ENCODE data around the gene WNK3.
"Not testable (repeated sequence)": the region's sequence is repeated elsewhere in the genome, so short reads cannot be mapped to it uniquely, and the experiment has no call there.

The WNK3 gene

GRCh38 chrX:54357414-54358377 is at the start of gene WNK3:
Gene WNK3, minus strand, starts transcription at chrX:54358046.
- DNase-seq: peak; percentile 33

GRCh38 chrX:54407266-54407665 is 49.4 kb upstream of the WNK3 start:
- no peak for DNase-seq

- no peak for DNase-seq
Observed at GRCh38 chrX:54397113-54397512, 39.3 kb upstream of the WNK3 start.

GRCh38 chrX:54386314-54386713 is 28.5 kb upstream of the WNK3 start:
- no peak for DNase-seq

- DNase-seq: not testable (repeated sequence)
Observed at GRCh38 chrX:54384661-54385060, 26.8 kb upstream of the WNK3 start.

GRCh38 chrX:54359408-54359807 is 1.6 kb upstream of the WNK3 start:
- DNase-seq: no peak

- DNase-seq: peak; percentile 40
Observed at GRCh38 chrX:54358424-54359211, 772 bp upstream of the WNK3 start.

- no peak for DNase-seq
Observed at GRCh38 chrX:54352677-54353076, 5.2 kb downstream of the WNK3 start.

GRCh38 chrX:54337383-54337782 is 20.5 kb downstream of the WNK3 start:
- DNase-seq: not testable (repeated sequence)

GRCh38 chrX:54325077-54325476 is 32.8 kb downstream of the WNK3 start:
- no peak for DNase-seq

GRCh38 chrX:54320067-54320466 is 37.8 kb downstream of the WNK3 start:
- no peak for DNase-seq

GRCh38 chrX:54306379-54306778 is 51.5 kb downstream of the WNK3 start:
- DNase-seq: no peak

GRCh38 chrX:54301516-54301915 is 56.3 kb downstream of the WNK3 start:
- no peak for DNase-seq

- DNase-seq: no peak
Observed at GRCh38 chrX:54294306-54294705, 63.5 kb downstream of the WNK3 start.

GRCh38 chrX:54292755-54293154 is 65.1 kb downstream of the WNK3 start:
- no peak for DNase-seq

GRCh38 chrX:54291758-54292157 is 66.1 kb downstream of the WNK3 start:
- no peak for DNase-seq

GRCh38 chrX:54288968-54289367 is 68.9 kb downstream of the WNK3 start:
- DNase-seq: no peak

- no peak for DNase-seq
Observed at GRCh38 chrX:54288277-54288676, 69.6 kb downstream of the WNK3 start.

- DNase-seq: no peak
Observed at GRCh38 chrX:54281676-54282075, 76.2 kb downstream of the WNK3 start.

GRCh38 chrX:54280466-54280865 is 77.4 kb downstream of the WNK3 start:
- no peak for DNase-seq

- no peak for DNase-seq
Observed at GRCh38 chrX:54271664-54272063, 86.2 kb downstream of the WNK3 start.

- DNase-seq: peak; percentile 5
Observed at GRCh38 chrX:54248309-54248708, 109.5 kb downstream of the WNK3 start.

- DNase-seq: no peak
Observed at GRCh38 chrX:54246866-54247265, 111.0 kb downstream of the WNK3 start.

- no peak for DNase-seq
Observed at GRCh38 chrX:54238588-54238987, 119.3 kb downstream of the WNK3 start.

Measured in CD4-positive, alpha-beta T cell treated with Interleukin-12 subunit alpha and Interleukin-12 subunit beta, for 1 hour (primary cell).